DLD1 (cell line): ENCODE measurements around the gene DHX36.

ENCODE experiments used
- in situ Hi-C: cut with HindIII; loops from 2 replicates; pipeline ENCODE4 v1.10.0; 2017; ENCODE audit warnings: low sequenced_read_pairs

Gene DHX36

DNA sequence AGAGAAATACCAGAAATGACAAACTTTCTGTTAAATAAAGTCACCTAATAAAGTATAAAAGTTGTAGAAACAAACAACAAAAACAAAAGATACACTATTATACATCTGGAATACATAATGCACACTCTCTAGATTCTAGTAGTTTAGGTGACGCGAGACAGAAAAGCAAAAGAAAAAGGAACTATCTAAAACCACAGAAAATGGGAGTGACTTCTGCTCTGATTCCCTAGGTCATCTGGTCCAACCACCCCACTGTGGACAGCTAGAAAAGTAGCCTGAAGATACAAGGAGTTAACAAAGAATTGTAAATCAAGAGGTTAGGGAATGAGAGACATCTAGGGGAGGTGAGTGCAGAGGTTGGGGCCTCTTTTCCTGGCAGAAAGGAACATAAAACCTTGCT lies 39.1 kb downstream of the DHX36 start:
- in situ Hi-C loops: no loop called here

DNA sequence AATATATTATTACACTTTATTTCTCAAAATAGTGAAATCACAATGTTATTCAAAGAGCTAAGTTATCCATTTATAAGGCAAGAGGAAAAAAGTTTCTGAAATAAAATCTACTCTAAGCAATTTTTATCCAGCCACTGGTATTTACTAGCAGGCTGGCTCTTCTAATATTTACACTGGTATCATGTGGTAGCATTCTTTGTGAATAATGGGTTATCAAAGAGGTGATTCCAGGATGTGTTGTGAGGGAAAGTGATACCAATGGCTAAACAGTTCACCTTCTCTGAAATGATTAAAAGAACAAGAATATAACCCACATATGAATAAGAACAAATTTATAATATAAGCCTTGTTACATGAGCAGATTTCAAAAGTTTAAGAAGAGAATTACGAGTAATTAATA lies 44.1 kb downstream of the DHX36 start:
- in situ Hi-C loops: no loop called here

DNA sequence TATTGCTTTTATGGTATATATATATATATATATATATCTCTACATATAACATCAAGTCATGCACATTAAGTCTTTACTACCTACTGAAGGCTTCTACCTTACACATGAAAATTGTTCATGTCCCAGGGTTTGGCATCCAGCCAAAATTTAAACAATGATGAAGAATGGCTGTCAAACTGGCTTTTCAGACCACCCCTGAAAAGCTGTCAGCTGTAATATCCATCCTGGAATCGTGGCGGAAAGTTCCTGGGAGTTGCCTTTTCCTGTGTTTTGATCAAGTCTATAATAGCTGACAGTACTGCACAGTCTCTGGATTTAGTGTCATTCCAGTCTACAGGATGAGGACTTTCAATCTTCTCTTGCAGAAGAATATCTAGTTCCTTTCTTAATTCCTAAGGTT lies 48.3 kb downstream of the DHX36 start:
- in situ Hi-C loops: no loop called here

DNA sequence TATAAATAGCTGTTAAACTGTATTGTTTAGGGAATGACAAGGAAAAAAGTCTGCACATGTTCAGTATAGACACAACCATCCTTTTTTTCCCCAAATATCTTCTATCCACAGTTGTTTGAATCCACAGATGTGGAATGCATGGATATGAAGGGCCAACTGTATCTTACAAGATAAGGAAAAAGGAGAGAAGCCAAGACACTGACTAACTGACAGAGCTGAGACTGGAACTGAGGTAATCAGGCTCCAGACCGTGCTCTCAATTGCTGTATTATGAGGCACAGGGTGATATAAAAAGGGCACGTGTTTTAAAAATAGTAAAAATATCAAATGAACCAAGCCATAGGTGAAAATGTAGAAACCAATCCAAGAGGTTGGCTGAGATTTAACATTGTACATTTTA lies 49.0 kb downstream of the DHX36 start:
- in situ Hi-C loops: no loop called here

DNA sequence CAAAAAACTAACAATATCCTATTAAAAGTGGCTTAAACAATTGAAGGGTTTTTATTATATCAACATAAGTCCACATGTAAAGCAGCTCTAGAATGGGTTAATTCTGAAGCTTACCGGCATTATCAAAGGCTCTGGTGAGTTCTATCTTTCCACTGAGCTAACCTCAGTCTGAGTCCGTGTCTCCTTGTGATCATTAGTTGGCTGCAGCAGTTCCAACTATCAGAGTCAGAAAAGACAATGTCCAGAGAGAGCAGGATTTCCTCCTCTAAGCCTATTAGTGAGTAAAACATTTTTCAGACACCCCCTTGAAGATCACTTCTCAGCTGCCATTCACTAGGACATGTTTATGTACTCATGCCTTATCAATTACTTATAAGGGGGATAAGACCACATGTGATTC lies 49.9 kb downstream of the DHX36 start:
- in situ Hi-C loops: loop anchor here (25.0 kb wide), 1 partner anchor 187 kb away; no protein-coding TSS in a partner anchor

DNA sequence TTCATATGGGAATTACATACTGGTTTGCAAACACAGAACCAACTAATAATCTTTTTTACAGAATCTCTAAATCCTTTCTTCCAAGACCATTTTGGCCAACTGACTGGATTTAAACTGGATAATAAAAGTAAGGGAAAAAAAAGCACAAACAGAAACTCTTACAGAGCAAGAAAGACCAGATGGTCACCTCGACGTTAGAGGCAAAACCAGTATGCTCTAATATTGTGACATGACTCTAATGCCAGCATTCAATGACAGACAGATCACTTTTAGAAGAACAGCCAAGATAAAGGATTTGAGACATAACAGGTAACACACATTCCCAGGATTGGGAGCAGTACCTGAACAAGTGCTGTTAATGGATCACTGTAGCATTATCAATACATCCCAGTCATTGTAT lies 50.9 kb downstream of the DHX36 start:
- in situ Hi-C loops: loop anchor here (25.0 kb wide), 1 partner anchor 186 kb away; no protein-coding TSS in a partner anchor

DNA sequence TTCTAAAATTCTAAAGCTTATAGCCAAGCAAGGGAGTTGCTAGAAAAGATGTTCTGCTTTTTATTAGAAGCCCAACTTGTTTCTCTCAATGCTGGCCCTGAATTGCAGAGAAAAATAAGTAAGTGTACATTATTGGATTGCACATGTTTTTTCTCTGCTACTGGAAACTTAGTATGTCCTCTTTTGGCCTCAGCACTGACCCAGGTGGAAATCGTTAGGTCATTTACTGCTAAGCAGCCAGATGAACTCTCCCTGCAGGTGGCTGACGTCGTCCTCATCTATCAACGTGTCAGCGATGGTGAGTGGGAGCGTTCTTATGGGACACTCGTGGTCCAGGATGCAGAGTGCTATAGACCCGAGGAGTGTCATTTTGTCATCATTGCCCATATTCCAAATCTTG lies 69.8 kb downstream of the DHX36 start:
- in situ Hi-C loops: loop anchor here (25.0 kb wide), 1 partner anchor 167 kb away; no protein-coding TSS in a partner anchor

DNA sequence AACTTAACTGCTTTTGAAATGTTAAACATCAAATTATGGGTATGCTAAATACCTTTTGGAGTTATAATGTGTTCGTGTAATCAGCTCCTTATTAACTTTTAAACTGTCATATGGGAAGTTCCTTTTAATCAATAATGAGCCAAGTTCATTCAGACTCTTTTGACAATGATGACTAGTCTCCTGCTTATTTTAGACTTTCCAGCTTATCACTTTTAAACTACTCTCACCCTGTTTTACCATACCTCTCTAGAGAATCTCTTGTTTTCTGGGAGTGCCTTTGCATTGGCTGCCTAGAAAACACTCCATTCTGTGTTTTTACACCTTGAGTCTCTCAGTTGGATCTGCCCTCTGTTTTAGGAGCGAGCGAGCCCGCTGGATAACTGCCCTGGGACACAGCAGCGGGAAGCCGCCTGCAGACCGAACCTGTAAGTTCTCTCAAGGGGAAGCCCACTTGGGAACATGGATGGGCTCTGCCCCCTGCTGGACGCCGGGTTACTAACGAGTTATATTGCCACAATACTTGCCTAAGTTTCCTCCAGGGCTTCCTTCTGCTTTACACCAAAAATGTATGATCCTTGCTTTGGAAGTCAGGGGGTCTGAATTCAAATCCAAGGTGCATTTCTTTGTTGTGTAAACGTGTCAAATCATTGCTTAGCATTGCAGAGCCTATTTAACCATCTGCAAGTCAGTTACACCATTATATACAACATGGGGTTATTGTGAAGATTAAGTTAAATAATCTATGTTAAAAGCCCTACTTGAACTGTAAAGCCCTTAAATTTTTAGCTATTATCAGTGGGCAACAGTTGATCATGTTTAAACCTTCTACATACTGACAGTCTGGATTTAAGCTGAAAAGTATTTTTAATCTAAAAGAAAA lies 71.3 kb downstream of the DHX36 start:
- in situ Hi-C loops: loop anchor here (25.0 kb wide), 1 partner anchor 166 kb away; no protein-coding TSS in a partner anchor

DNA sequence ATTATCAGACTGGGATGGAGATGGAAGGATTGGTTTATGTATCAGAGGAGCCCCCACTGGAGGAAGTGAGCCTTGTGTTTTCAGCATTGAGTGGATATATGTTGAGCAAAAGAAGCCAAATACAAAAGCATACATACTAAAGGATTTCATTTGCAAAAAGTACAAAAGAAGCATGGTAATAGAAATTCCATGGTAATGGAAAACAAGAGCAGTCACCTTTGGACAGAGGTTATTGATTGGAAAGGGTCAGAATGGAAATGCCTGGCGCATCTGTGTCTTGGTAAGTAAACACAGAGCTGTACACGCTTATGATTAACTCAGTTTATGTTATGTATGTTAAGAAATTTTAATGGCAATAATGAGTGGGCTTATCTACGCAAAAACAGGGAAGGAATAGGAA lies 72.7 kb downstream of the DHX36 start:
- in situ Hi-C loops: loop anchor here (25.0 kb wide), 1 partner anchor 164 kb away; no protein-coding TSS in a partner anchor

DNA sequence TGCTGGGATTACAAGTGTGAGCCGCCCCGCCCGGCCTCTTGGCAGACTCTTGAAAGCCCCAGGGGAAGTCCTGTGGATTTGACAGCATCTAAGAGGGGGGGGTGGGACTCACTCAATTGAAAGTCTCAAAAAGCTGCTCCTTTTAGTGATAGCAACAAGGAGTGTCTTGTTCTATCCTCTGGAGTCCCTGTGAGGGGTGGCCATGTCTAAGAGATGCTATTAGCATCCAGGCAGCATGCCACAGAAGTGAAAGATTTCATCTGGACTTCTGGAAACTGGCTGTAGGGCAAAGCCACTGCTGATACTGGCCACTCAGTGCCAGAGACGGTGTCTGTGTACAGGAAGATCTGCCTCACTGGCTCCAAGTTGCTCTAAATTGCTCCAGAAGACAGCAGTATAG lies 74.0 kb downstream of the DHX36 start:
- in situ Hi-C loops: loop anchor here (25.0 kb wide), 1 partner anchor 163 kb away; no protein-coding TSS in a partner anchor

DNA sequence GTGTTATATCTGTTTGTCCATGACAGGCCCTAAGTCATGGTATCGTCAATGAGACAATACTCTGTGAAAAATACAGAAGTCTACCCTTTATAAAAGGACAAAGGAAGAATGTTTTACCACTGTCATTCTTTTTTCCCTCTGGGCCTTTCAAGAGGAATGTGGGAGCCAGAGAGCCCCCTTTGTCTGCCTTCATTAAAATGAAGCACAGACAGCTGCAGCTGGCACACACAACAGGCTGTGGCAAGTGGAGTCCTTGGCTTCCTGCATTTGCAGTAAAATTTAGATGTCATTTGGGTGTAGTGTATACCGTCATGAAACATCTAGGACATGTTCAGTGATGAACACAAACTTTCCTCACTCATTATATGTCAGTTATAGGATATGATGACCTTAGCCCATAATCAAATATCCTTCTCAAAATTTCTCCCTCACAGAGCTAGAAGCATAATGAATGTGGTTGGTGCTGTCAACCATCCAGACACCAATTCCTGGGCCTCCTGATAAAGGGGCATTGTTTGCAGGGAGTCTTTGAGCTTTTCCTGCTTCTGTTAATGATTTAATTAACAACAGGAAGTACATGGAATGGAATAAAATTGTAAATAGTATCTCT lies 76.4 kb downstream of the DHX36 start:
- in situ Hi-C loops: no loop called here

DNA sequence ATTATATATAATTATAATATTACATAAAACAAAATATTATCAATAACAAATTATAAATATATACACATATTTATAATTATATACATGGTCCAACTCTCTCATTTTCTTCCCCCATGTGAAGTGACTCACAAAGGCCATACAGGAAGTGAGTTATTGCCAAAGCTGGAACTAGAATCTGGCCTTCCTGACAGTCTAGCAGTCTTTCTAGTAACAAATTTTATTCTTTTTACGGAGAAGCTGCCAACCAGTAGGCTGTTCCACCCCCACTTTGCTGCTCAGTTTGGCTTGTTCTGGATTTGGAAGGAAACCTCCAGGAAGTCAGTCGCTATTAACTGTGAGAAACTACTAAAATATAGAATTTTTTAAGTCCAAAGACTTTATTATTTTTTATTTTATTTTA lies 79.6 kb downstream of the DHX36 start:
- in situ Hi-C loops: no loop called here

DNA sequence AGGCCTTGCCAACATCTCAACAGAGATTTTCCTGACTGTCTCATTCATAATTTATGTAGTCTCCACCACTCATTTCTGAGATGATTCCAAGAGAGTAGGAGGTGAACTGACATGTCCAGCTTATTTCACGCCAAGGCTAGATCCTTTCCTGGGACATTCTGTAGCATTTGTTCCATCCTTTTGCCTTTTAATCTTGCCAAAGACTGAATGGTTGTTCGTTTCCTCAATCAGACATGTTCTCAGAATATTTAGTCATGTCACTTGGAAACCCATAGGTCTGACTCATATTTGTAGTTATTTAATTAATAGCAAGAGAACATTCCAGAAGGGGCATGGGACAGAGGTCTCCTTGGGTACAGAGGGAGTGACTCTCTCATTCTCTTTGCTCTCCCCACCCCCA lies 80.9 kb downstream of the DHX36 start:
- in situ Hi-C loops: no loop called here

DNA sequence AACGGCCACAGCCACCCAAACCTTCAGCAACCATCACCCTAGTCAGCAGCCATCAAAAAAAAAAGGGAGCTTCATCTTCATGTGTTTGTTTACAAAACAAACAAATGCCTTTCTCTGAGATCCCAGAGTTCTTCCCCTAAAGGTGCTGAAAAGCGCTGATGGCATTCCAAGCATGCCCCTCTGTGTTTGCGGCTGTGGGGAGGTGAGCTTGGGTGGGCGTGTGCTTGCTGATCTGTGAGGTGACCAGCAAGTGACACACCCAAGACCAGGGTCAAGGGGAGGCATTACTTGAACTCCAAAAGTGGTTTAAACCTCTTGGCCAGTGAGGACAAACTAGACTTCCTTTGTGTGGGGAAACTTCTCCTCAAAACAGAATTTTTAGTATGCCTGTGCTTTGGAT lies 81.5 kb downstream of the DHX36 start:
- in situ Hi-C loops: no loop called here

DNA sequence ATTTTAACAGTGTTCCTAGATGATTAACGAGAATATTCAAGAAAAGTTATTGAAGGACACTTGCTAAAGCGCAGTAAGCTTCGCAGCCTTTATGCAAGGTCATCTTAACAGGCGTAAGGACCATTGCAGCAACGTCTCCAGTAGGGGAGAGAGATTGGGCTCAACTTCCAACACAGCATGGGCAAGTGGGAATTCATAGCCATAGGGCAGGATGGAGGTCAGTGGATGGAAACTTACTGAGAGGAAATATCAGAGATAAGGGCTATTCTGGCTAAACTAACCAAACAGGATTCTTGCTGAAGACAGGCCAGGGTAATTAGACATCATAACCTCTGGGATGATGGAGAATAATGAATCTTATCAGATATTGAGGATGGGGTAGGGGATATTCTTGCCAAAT lies 82.8 kb downstream of the DHX36 start:
- in situ Hi-C loops: no loop called here

DNA sequence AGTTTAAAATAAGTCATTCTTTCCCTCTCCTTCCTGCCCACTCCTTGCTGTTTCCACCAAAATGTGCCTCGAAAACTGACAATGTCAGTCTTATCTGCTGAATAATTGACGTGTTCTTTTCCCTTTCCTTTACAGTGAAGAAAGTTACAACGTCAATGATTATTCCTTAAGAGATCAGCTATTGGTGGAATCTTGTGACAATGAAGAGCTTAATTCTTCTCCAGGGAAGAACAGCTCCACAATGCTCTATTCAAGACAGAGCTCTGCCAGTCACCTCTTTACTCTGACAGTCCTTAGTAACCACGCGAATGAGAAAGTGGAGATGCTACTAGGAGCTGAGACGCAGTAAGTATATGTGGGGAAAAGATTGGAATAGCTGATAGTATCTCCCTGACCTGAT lies 84.1 kb downstream of the DHX36 start:
- in situ Hi-C loops: no loop called here

DNA sequence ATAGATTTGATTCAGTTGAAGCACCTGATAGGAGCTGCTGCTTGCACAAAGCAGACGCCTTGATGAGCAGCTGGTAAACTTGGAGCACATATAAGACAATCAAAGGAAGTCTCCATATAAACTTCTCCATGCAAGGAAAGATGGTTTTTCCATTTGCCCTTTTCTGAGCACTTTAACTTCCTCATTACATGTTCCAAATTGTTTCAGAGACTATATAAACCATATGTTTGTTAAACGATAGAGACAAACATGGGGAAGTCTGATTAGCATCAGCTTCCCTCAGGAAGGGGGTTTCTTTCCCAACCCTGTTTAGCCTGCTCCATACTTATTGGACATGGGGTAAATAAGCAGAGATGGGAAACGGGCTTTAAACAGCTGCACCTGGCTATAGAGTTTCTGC lies 88.0 kb downstream of the DHX36 start:
- in situ Hi-C loops: no loop called here

DNA sequence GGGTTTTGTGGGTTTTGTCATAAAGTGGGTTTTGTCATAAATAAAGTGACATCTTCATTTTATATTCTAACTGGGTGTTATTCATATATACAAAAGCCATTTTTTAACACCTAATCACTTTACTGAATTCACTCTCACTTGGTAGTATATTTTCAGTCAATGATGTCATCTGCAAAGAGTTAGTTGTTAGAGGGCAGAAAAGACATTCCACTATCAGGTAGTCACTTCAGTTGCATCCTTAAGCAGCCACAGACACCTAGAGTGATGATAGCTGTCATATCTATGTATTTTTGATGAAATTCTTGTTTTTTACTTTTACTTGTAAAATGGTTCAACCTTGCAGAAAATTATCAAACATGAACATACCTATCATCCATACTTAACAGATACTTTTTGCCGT lies 89.0 kb downstream of the DHX36 start:
- in situ Hi-C loops: no loop called here

DNA sequence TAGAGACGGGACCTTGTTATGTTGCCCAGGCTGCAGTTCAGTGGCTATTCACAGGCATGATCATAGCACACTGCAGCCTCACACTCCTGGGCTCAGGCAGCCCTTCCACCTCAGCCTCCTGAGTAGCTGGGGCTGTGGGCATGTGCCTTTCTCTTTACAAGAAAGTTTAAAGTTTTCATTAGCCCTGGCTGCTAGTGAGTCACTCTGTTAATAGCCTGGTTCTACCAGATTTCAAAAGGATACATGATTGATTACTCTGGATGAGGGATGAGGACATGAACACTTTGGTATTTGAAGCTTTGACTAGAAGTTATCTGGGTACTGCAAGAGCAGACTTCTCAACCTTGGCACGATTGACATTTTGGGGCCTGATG lies 95.1 kb downstream of the DHX36 start:
- in situ Hi-C loops: no loop called here

DNA sequence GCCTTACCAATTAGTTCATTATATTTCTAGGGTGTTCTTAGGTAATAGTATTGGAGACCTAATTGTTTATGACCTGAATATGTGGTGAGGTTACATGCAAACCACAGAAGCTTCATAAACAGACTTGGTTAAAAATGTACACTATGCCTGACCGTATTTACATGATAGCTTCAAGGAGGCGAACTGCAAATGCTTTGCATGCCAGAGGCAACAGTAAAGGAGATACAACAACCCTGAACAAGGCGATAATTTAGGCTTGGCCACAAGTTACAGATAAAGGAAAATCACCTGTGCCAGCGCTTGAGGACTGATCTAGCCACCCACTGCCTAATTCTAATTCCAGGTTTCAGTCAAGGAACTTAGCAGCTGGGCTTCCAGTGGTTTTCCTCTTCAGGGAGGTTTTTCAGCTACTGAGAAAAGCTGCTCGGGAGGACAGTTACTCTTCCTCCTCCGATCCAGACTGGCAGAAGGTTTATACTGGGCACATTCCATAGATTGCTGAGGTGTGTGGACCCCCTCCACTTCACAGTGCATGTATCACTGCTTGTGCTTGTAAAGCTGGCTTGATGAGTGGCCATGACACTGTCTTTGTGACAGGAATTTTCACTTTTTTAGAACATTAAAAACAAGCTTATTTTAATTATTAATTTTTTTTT lies 95.6 kb downstream of the DHX36 start:
- in situ Hi-C loops: no loop called here

DNA sequence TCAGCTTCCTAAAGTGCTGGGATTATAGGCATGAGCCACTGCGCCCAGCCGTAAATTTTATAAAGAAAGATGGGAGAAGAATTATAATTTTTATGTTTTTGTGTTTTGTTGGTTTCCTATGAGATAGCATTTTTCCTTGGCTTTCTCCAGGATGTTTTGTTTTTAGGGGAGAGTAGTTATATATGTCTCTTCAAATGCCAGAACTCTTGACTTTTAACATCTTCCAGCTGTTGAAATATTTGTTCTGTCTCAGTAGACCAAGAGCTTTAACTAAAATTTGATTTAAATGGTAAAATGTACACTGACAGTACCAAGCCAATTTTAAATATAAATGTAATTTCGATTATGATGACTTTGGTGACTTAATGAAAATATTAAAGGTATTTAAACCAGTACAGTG lies 96.8 kb downstream of the DHX36 start:
- in situ Hi-C loops: no loop called here

DNA sequence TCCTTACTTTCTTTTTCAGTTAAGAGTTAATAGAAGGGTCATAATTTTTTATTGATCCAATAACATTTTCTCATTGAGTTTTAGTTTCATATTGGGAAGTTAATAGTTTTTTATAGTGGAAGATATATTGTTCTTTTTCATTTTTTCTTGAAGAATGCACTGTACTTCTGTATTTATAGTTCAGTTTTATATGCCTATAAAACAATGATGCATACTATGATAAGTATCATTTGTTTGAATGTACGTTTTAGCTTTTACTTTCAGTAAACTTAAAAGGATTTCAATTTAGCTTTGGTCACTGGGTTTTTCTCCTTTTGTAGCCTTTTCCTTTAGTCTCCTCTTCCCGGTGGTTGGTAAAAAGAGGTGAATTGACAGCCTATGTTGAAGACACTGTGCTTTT lies 98.8 kb downstream of the DHX36 start:
- in situ Hi-C loops: no loop called here
